HG02885 (cell line): ENCODE data around the gene POTEJ.
"Not testable (repeated sequence)": the region's sequence is repeated elsewhere in the genome, so short reads cannot be mapped to it uniquely, and the experiment has no call there.

Source experiments
- ATAC-seq: cut with Tn5 transposase; IDR thresholded peaks from one replicate; pipeline ENCODE4 v1.9.1; 2021; ENCODE audit warnings: mild to moderate bottlenecking; ENCODE audit not compliant: unreplicated experiment, poor library complexity

POTEJ gene

GRCh38 chr2:130611140-130611539, at the start of gene POTEJ:
TSS of gene POTEJ (plus strand) at chr2:130611440. CDS start at chr2:130611533, 93 bp downstream.
- ATAC-seq = not testable (repeated sequence)

- not testable (repeated sequence) for ATAC-seq
Measured at GRCh38 chr2:130566165-130566564, 45.1 kb upstream of the POTEJ start.

GRCh38 chr2:130571929-130572328, 39.3 kb upstream of the POTEJ start:
- ATAC-seq = not testable (repeated sequence)

- ATAC-seq = not testable (repeated sequence)
Measured at GRCh38 chr2:130574230-130574629, 37.0 kb upstream of the POTEJ start.

- not testable (repeated sequence) for ATAC-seq
Measured at GRCh38 chr2:130576209-130576784, 34.9 kb upstream of the POTEJ start.

GRCh38 chr2:130577559-130577958, 33.7 kb upstream of the POTEJ start:
- ATAC-seq = not testable (repeated sequence)

- ATAC-seq = not testable (repeated sequence)
Measured at GRCh38 chr2:130579121-130579520, 32.1 kb upstream of the POTEJ start.

GRCh38 chr2:130581491-130581890, 29.7 kb upstream of the POTEJ start:
- ATAC-seq = not testable (repeated sequence)

- ATAC-seq = not testable (repeated sequence)
Measured at GRCh38 chr2:130582970-130583369, 28.3 kb upstream of the POTEJ start.

GRCh38 chr2:130583582-130583981, 27.7 kb upstream of the POTEJ start:
- ATAC-seq = not testable (repeated sequence)

GRCh38 chr2:130584726-130585125, 26.5 kb upstream of the POTEJ start:
- not testable (repeated sequence) for ATAC-seq

- peak; percentile 73 for ATAC-seq
Measured at GRCh38 chr2:130588688-130589458, 22.4 kb upstream of the POTEJ start.

- ATAC-seq = not testable (repeated sequence)
Measured at GRCh38 chr2:130590170-130590841, 20.9 kb upstream of the POTEJ start.

GRCh38 chr2:130590842-130591359, 20.3 kb upstream of the POTEJ start:
- ATAC-seq = not testable (repeated sequence)

GRCh38 chr2:130592791-130593414, 18.3 kb upstream of the POTEJ start:
- not testable (repeated sequence) for ATAC-seq

GRCh38 chr2:130594011-130594410, 17.2 kb upstream of the POTEJ start:
- not testable (repeated sequence) for ATAC-seq

GRCh38 chr2:130596757-130597156, 14.5 kb upstream of the POTEJ start:
- not testable (repeated sequence) for ATAC-seq

- not testable (repeated sequence) for ATAC-seq
Measured at GRCh38 chr2:130597994-130598393, 13.2 kb upstream of the POTEJ start.

GRCh38 chr2:130598463-130598862, 12.8 kb upstream of the POTEJ start:
- ATAC-seq = not testable (repeated sequence)

- not testable (repeated sequence) for ATAC-seq
Measured at GRCh38 chr2:130599393-130599792, 11.8 kb upstream of the POTEJ start, which contains the start of gene CFC1. TSS of gene CFC1 (minus strand) at chr2:130599575. CDS start at chr2:130599287, 288 bp downstream.
